ENCODE measurements around the gene DPH1.
"Not testable (repeated sequence)": the region's sequence is repeated elsewhere in the genome, so short reads cannot be mapped to it uniquely, and the experiment has no call there.

DPH1 gene

DNA sequence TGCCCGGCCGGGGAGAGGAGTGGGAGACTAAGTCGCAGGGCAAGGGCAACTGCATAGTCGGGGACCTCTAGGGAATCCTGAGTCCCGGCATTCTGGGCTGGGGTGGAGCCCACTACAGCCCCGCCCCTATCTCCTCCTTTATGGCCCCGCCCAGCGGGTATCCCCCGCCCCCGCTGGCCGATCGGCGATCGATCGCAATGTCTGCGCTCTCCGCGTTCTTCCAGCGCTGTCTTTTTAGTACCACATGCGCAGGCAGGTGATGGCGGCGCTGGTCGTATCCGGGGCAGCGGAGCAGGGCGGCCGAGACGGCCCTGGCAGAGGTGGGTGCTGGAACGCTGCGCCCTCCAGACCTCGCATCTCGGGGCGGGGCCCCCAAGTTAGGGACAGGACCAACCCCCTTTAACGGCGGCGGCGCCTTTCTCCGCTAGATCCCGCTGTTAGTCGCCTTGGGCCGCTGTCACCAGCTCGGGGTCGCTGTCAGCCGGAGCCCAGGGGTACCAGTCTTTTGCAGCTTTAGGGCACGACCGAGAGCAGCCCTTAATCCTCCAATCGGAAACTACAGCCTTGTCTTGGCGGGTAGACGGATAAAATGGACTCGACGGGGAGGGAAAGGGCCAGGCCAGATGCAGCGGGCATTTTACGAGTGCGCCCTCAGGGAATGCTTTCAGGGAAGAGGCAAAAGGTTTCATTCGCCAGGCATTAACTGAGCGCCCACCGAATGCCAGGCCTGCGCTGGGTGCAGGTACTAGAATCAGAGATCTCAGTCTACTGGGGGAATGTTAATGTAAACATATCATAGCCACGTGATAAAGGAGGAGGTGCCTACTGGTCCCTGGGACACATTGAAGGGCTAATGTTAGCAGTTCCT, at the start of gene DPH1:
Gene DPH1 (plus strand): TSS at position 243 of the 868 bp plus-strand sequence. CDS start 17 bp downstream, at position 260.
- DNase-seq (ENCODE audit: low read depth in 2 of 2): peak; percentile 73 to 79

DNA sequence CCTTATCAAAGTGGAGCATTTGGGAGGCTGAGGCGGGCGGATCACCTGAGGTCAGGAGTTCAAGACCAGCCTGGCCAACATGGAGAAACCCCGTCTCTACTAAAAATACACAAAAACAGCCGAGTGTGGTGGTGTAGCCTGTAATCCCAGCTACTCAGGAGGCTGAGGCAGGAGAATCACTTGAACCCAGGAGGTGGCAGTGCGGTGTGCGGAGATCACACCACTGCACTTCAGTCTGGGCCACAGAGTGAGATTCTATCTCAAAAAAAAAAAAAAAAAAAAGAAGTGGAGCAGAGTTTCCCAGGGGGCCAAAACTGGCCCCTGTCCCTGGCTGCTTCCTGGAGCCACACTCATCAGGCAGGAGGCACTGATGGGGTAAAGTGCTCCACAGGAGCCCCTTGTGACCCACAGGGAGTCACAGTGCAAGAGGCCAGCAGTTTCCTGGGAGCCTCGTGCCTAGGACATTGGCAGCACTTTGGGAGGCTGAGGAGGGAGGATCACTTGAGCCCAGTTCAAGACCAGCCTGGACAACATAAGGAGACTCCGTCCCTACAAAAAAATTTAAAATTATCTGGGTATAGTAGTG, 49.2 kb upstream of the DPH1 start:
- no peak for DNase-seq (ENCODE audit: low read depth in 2 of 2)

DNA sequence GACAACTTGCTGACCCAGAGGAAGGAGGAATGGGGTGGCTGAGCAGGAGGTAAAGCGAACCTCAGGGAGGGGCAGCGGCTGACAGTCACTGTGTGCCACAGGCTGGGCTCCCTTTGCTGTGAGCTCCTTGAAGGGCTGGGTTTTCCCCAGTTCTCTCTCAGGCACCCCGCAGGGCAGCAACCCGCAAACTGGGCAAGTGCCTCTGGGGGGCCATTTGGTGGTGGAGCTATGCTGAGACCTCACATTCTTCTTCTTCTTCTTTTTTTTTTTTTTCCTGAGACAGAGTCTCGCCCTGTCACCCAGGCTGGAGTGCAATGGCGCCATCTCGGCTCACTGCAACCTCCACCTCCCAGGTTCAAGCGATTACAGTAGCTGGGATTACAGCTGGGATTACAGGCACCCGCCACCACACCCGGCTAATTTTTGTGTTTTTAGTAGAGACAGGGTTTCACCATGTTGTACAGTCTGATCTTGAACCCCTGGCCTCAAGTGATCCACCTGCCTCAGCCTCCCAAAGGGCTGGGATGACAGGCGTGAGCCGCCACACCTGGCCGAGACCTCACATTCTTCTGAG, 47.1 kb upstream of the DPH1 start:
- DNase-seq (ENCODE audit: low read depth in 2 of 2): not testable (repeated sequence)

DNA sequence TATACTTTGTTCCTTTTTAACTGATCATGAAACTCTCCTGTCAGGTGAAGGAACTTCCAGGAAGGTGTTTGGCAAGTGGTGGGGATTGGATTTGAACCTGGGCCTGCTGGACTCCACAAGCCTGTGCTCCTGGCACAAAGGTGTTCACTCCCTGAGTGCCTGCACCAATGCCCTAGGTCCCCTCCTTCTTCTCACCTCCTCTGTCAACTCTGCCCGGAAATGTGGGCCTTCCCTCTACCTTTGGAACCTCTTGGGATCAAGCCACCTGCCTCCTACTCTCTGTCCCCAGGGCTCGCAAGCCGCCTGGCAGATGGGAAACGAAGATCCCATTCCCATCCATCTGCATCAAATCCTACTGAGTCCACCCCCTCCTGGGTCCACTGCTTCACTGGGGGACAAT, 44.9 kb upstream of the DPH1 start:
- DNase-seq (ENCODE audit: low read depth in 2 of 2): no peak

DNA sequence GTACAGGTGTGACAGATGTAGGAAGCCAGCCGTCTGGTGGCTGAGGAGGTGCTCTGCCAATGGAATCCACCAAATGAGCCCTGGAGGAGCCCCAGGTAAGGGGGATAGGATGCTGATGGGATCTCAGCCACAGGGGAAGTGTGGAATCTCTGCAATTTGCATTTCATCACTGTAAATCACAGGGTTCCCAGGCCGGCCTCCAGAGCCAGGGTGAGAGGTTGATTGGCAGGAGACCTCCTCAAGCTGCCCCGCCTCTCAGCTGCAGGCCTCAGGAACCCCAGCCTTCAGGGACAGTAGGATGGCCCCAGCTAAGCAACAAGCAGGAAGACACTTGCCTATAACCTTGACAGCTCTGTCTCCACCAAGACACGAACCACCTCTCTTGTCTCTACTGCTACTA, 44.3 kb upstream of the DPH1 start:
- no peak for DNase-seq (ENCODE audit: low read depth in 2 of 2)

DNA sequence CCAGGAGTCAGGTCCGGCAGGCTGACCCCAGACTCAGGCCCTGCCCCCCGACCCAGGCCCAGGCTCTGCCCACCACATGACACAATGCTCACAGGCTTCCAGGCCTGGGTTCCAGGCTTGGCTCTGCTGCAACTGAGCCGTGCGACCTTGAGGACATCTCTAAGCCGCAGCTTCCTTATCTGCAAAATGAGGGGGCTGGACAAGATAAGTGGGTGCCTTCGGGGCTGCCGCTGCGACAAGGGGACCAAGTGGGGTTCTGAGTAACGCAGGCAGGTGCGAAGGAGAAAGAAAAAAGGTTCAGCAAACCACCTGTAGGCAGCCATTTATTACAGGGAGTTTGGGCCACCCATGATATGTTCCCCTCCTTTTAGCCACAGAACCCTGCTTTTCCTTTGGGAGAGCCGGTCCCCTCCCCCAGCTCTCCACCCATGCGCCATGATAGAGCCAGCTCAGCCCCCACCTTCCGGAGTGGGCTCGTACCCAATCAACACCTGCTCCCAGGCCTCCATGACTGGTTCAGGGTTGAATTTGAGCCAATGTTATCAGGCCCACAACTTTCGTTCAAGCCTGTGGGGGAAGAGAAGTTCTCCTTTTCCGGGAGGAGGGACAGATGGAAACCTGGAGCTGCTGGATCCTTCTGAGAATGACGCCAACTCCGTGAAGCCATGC, 43.0 kb upstream of the DPH1 start:
- no peak for DNase-seq (ENCODE audit: low read depth in 2 of 2)

DNA sequence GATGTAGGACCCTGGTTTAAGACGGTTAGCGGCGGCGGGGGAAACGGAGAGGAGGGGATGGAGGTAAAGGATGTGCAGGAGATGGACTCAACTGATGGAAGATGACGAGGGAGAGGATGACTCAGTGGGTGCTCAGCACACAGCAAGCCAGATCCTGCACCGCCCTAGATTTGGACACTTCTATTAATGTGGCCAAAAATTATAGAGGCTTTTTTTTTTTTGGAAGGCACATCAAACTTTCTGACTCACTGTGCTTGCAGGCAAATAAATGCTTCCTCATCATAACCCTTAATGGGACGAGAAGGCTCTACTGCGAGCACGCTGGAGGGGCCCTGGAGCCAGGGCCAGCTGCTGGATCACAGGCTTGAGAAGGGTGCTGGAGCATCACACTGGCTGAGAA, 40.8 kb upstream of the DPH1 start:
- no peak for DNase-seq (ENCODE audit: low read depth in 2 of 2)

DNA sequence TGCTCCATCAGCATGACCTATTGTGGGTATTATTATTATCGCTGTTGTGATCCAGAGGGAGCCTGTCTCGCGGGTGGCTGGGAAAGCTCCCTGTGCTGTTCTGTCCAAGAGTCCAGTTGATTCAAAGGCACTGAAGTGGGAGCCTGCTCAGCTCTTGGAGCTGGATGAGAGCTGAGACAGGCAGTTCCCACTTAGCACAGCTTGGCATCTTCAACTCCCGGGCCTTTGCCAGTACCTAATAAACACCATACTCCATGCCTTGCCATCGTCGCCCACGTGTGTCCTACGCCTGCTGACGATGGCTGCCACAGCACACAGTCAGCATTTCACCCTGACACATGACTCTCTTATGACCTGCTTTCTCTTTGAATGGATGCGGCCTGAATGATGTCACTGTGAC, 37.4 kb upstream of the DPH1 start:
- no peak for DNase-seq (ENCODE audit: low read depth in 2 of 2)

DNA sequence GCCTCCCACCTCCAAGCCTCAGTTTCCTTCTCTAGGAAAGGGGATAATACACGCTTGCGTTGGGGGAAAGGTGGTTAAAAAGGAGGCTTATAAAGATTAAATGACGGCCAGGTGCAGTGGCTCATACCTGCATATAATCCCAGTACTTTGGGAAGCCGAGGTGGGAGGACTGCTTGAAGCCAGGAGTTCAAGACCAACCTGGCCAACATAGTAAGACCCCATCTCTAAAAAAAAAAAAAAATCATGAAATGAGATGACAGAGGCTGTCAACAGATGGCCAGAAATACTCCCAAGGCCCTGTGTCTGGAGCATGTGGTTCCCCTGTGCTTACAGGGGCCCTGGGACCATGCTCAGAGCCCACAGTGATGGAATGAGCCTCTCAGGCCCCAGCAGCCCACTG, 35.2 kb upstream of the DPH1 start:
- DNase-seq (ENCODE audit: low read depth in 2 of 2): no peak

DNA sequence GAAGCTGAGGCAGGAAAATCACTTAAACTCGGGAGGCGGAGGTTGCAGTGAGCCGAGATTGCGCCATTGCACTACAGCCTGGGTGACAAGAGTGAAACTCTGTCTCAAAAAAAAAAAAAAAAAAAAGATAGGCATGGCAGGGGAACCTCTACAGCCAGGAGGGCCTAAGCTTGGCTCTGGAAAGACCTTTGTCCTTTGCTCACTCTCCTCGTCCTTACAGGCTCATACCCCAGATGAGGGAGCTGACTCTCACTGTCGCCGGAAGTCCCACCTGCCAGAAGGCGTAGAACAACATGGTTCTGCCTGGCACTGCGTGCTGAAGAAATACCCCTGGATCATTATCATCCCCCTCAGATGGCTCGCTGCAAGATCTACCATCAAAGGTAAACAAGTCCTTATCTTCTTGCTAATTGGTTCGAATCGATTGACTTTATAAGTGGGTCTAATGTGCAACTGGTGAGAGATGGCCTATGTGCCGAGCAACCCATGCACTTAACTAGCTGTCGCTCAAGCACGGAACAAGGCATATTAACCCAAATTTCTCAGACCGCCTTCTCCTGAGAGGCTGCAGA, 34.5 kb upstream of the DPH1 start:
- DNase-seq (ENCODE audit: low read depth in 2 of 2): no peak

DNA sequence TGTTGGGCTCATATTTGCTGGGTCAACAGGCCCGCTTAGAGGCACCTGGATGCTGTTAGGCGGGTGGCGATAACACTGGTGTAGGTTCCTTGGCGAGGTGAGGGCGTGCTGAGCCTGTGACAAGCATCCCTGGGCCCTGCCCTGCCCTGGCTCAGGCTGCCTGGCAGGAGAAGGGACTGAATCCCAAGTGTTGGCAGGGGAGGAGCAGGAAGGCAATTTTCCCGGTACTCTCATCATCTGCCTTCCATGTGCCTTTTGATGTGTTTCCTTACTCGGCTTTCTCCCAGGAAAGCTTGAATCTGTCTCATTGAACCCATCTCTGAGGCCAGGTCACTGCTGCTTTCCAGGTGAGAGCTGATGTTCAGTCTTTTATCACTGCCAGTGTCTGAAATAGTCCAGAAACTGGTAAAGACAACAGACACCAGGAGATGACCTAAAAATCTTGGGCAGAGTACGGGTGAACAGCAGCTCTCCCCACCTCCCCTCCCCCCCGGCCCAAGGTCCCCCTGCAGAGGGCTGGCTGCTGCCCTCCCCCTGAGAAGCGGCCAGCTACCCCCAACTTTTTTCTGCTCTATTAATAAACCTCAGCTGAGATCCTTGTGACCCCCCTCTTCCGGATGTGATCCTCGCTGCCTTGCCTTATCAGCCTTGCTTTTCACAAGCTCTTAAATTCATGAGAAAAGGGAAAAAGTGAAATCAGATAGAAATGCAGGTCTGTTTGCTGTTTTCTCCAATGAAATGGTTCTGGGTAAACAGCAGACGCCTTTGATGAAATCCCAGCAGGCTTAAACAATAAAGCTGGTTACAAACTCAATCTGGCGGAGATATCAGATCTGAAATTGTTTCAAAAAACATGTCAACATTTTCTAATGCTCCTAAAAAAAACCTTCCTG, 33.8 kb upstream of the DPH1 start:
- DNase-seq (ENCODE audit: low read depth in 2 of 2): no peak

DNA sequence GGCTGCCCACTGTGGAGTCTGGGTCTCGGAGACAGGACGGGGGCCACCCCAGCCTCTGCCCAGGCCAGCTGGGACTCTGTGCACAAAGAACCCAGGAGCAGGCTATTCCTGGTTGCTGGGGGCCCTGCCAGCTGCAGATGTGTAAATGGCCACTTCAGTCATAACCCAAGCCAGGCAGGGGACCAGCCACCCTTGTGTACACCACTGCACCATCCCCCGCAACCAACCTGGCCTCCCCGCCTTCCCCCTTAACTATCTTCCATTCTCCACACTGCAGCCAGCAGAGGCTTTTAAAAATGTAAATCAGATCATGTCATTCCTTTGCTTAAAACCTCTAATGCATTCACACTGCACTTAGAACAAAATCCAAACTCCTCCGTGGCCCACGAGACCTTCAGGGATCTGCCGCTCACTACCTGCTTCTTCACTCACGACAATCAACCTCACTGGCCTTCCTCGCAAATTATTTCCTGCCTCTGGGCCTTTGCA, 33.1 kb upstream of the DPH1 start:
- no peak for DNase-seq (ENCODE audit: low read depth in 2 of 2)

DNA sequence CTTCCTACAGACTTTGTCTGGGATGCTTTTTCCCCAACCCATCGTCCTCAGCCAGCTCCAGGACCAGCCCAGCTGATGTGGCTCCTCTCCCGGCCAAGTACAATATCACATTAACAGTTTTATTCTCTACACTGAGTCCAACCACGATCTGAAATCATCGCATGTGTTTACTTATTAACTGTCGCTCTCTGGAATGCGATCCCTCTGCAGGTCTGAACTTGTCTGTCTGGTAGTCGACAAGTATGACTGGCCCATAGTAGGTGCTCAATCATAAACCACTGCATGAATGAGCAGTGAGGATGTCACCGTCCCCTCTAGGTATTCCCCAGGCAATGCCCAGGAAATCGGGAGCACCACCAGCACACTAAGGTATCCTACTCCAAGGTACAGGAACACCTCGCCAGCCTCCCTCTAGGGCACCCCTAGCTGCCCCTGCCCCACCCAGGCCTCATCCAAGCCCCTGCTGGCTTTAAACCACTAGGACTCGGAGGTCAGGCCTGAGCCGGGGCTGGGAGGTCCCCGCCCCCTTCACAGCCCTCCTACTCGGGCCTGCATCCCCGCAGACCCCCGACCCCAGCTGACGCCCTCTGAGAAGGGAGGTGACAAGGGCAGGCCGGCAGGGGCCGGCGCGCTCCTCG, 32.5 kb upstream of the DPH1 start:
- no peak for DNase-seq (ENCODE audit: low read depth in 2 of 2)

DNA sequence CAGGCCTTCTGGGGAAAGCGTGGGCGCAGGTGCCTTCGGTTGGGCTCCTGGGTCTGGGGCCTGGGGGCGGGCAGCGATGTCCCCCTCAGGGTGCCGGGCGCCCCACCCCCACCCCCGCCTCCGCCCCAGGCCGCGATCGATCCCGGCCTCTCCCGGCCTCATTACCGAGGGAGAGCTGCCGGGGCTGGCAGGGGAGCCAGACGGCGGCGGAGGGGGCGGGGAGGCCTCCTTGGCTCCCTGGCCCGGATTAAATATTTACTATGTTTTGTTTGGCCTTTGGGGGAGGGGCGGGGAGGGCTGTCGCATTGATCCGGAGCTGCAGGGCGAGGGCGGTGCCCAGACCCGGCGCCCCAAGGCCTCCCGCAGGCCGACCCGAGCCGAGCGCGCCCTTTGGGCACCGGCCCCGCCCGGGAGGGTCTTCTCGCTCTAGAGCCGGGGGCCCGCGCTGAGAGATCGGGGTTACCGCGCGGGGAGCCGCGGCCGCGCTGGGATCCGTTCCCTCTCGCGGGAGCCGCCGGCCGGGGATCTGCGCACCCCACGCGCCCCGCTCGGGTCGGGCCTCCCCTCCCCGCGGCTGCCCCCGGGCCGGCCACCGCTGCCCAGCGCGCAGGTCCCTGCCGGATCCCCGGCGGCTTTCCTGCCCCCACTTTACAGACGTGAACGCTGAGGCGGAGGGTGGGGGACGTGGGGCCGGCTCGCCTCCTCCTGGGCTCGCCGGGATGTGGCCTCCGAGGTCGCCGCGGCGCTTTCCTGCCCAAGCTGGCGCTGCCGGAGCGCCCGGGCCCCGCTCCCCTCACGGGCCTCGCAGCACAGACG, 31.8 kb upstream of the DPH1 start:
- DNase-seq (ENCODE audit: low read depth in 2 of 2): no peak

DNA sequence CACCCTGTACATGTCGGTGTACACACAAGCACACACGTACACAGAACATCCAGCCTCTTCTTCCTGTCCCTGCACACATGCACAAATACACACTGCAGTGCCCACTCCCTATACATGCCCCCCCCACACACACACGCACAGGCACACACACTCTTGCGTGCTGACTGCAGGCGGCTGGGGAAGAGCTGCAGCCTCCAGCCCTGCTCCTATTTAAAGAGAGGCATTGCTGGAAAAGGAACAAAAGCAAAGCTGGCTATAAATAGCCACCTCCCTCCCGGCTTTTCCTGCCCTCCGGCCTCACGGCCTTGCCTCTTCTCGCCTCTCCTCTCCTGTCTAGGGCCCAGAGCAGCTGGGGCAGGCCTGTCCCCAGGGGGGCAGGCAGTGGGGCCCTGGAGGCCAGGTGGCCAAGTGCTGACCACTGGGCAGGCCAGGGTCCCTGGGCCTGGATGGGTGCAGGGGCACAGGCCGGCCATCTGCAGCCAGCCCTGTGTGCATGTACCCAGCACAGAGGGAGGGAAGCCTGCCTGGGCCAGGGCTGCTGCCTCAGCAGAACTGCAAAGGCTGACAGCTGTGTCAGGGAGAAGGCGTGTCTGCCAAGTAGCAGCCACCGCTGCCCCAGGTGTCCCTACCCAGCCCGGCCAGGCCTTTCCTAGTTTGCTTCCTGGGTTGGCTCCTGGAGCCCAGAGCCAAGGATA, 30.2 kb upstream of the DPH1 start:
- DNase-seq (ENCODE audit: low read depth in 2 of 2): no peak

DNA sequence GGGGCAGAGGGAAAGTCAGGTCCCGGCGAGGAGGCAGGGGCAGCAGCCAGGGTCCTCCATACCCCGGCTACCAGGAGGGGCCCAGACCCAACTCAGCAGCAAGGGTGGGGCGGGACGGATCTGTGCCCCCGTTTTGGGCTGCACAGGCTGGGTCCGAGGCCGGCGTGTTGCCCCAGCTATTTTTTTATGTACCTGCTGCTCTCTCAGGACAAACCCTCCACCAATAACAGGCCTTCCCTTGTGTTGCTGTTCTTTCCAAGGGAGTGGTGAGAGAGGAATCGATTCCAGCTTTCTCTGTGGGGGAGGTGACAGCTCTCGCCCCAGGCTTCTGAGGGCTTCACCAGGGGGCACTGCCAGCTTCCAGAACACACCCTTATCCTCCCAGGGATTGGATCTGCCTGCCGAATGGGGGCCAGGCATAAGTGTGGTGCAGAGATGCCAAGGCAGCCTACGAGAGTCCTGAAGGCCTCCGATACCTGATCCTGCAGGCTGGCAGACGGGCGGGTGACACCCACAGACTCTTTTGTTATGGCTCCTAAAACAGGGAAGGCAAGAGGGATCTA, 27.1 kb upstream of the DPH1 start:
- no peak for DNase-seq (ENCODE audit: low read depth in 2 of 2)

DNA sequence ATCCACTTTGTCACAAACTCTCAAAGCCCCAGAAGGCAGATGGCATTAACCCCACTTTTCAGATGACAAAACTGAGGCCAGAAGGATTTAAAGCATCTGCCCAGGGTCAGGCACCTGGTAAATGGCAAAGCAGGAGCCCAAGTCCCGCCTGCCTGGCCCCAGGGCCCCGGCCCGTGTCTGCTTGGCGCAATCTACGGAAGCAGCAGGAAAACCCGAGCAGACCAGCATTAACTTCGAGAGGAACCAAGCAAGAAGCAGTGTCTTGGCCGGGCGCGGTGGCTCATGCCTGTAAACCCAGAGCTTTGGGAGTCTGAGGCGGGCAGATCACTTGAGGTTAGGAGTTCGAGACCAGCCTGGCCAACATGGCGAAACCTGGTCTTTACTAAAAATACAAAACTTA, 26.4 kb upstream of the DPH1 start:
- DNase-seq (ENCODE audit: low read depth in 2 of 2): no peak

DNA sequence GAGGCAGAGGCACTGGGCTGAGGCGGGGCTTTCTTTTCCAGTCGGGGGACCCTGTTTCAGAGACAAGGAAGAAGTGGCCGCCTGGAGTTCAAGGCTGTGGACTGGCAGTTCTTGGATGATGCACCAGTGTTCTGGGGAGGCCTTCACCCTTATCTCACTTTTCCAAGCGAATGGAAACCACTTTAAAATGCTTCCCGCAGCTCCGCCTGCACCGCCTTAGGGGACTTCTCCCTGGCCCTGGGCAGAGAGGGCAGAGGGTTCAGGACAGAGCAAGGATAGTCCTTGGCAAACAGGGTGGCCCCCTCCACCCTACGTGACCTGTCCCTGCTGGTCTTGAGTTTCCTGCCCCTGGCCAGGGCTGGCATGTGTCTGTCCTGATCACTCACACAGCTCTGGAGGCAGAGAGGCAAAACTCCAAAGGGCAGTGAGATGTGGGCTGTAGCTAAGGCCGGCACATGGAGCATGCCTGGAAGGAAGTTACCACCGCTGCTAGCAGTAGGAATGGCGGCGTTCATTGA, 25.5 kb upstream of the DPH1 start:
- DNase-seq (ENCODE audit: low read depth in 2 of 2): no peak

Data from stimulated activated CD8-positive, alpha-beta memory T cell treated with anti-CD3 and anti-CD28 coated beads, Interleukin-7, amount 100 ng/mL, for 4 hours (primary cell).